HG03575 (cell line): Measurements from ENCODE around the gene WDR18.

Experiments
- ATAC-seq: cut with Tn5 transposase; IDR thresholded peaks from one replicate; pipeline ENCODE4 v1.9.1; 2021; ENCODE audit not compliant: unreplicated experiment, insufficient number of reproducible peaks, low FRiP score; ENCODE audit errors: extremely low read depth

WDR18 gene

GRCh38 chr19:986083-986482 is 1.9 kb downstream of the WDR18 start:
- no peak for ATAC-seq

DNA sequence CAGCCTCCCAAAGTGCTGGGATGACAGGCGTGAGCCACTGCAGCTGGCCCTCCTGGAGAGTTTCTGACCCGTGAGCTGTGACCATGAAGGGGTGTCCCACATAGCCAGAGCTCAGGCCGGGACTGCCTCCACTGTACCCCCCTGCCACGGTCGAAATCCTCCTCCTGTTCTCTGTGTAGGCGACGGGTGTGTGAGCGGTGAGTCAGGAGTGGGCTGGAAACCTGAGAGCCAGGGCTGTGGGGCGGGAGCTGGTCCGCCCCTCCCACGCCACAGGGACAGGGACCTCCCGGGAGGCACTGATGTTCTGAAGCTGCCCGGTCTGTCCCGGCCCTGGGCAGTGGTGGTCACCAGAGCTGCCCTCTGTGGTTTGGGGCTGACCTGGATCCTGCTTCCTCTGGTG is 3.9 kb downstream of the WDR18 start:
- no peak for ATAC-seq

GRCh38 chr19:988510-988909 is 4.4 kb downstream of the WDR18 start:
- no peak for ATAC-seq

DNA sequence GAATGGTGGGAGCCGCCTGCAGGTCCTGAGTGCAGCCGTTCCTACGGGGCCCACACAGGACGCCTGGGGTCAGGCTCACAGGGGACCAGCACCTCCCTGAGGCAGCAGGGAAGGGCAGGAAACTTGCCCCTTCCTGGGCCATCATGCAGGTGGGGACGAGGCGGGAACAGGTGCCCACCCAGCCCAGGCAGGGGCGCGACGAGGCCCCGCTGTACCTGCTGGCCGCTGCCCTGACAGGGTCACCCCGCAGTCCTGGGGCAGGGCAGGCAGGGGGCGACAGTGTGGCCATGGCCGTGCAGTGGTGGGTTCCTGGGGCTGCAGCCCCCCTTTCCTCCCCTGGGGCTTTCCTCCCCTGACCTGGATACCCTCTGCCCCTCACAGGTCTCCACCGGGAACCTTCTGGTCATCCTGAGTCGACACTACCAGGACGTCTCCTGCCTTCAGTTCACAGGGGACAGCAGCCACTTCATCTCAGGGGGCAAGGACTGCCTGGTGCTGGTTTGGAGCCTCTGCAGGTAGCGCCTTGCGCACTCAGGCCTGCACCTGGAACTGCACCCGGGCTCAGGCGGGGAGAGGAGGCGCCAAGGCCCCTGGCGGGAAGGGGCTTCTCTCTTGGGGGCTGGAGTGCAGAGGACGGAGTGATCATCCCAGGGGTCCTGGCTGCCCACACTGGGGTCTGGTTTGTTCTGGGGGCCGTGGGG is 5.4 kb downstream of the WDR18 start:
- no peak for ATAC-seq

DNA sequence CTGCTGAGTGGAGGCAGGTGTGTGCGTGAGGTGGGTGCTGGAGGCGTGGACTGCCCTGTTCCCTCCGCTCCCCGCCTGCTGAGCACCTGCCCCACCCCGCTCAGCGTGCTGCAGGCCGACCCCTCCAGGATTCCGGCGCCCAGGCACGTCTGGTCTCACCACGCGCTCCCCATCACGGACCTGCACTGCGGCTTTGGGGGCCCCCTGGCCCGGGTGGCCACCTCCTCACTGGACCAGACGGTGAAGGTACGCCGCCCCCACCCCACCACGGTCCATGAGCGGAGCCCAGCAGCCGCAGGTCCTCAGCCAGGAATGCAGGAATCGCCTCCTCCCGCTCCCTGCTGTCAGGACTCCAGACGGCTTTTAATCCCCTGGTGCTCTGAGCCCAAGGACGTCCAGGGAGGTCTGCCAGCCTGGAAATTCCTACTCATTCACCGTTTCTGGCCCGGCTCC is 6.0 kb downstream of the WDR18 start:
- no peak for ATAC-seq

DNA sequence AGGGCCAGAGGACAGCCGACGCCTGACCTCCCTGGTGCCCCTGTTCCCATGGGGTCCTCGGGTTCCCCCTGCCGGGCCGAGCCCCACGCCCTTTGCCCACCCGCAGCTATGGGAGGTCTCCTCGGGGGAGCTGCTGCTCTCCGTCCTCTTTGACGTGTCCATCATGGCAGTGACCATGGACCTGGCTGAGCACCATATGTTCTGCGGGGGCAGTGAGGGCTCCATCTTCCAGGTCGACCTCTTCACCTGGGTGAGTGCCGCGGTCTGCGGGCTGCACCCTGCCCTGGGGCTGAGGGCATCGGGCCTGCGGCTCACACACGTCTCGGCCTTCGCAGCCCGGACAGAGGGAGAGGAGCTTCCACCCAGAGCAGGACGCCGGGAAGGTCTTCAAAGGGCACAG is 6.6 kb downstream of the WDR18 start:
- ATAC-seq = no peak

- ATAC-seq = no peak
These were observed 7.2 kb downstream of the WDR18 start for GRCh38 chr19:991174-991931.

DNA sequence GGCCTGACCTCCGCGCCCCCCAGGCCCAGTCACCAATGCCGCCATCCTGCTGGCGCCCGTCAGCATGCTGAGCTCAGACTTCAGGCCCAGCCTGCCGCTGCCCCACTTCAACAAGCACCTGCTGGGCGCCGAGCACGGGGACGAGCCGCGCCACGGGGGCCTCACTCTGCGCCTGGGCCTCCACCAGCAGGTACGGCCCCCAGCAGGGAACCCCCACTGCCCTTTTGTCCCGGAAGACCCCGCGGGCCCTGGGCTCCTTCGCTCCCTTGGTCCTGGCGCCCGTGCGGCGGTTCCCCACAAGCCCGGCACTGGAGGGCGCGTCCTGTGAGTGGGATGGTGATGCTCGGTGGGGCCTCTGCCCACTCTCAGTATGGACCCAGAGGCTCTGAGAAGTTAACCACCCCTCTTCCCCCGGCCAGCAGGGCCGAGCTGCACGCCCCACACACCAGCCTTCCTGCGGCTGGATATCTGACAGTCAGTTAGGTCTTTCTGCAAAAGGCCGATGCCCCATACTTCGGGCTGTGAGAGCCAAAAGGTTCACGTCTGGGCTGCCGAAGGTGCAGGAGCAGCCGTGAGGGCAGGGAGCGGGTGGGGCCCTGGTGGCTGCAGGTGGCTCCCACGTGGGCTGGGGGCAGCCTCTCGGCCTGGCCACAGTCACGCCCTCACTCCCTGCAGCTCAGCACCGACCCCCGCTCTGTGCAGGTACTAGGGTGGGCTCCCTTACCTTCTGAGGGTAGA is 8.0 kb downstream of the WDR18 start:
- no peak for ATAC-seq

- ATAC-seq = no peak
These were observed 8.5 kb downstream of the WDR18 start for GRCh38 chr19:992670-993055.

- ATAC-seq = no peak
These were observed 9.3 kb downstream of the WDR18 start for GRCh38 chr19:993361-993830.

GRCh38 chr19:993831-994393 is 9.8 kb downstream of the WDR18 start:
- no peak for ATAC-seq

DNA sequence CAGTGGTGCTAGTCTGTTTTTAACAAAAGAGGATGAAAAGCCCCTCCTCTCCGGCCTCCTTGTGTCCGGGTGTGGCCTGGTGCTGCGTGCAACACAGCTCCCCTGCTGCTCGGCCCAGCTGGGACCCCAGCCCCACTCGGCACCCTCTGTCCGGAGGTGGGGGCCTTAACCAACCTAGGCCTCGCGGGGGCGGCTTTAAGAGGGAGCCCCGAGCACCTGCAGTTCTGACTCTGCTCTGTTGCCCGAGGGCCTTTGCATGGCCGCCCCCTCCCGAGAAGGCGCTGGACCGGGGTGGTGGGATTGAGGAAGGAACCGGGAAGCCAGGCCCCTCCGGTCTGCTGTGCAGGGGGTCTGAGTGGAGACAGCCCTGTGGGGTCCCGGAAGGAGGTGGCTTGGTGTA is 10.4 kb downstream of the WDR18 start:
- ATAC-seq = no peak

DNA sequence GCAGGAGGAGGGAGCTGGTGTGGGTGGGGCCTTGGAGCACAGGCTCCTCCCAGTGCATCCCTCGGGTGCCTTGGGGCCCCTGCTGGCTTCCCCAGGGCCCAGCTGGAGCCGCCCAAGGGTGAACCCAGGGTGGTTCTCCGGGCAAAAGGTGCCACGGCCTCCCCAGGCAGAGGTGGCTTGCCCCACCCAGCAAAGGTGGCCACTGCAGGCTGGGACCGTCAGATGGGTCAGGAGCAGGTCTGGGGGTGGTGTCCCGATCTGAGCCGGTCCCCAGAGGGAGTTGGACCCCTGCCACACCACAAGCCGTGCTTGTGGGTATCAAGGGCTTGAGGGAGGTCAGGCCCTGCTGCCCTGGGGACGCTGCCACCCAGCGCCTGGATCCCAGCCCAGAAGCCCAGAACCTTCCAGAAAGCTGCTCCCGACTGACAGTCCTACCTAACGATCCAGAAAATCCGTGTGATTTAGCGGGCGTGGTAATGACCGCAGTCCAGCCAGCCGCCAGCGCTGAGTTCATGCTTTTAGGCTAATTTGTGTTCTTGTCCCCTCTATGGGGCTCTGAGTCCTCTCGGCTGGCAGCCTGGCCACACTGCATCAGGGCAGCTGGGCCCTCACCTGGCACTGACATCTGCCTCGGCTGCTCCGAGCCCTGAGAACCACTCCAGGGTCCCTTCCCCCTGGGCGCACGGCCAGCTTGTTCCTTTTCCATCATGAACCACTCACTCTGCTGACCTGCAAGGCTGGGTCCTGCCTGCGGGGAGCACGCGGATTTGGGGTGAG is 11.1 kb downstream of the WDR18 start:
- ATAC-seq = no peak

DNA sequence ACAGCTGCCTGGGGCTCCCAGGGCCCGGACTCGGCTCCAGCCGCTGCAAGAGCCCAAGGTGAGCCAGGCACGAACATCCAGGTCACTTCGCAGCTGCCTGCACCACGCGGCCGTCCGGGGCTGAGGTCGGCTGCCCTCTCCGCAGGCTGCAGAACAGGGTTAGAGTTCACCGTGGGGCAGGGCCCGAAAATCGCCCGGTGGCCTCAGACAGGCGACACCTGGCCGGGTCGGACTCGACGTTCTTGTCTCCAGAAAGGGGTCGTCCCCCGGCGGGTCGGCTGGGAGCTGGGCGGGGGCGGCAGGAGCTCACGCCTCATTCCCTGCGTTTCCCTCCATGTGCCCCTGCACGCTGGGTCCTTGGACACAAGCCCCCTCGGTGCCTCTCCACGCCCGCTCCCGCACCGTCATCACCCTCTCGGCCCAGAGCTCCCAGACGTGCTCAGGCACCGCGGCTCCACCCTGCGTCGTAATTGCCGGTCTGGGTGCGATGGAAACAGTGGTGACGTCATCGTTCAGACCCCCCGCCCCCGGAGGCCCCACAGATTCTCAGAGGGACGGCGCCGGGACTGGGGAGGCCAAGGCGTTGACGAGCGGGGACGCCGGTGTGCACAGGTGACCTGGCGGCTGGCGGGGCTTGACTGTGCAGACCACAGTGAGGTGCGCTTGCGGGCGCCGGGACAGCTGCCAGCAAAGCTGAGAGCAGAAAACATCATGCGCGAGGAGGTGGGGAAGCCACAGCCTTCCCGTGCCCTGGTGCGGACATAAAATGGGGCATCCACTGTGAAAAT is 12.1 kb downstream of the WDR18 start:
- no peak for ATAC-seq

DNA sequence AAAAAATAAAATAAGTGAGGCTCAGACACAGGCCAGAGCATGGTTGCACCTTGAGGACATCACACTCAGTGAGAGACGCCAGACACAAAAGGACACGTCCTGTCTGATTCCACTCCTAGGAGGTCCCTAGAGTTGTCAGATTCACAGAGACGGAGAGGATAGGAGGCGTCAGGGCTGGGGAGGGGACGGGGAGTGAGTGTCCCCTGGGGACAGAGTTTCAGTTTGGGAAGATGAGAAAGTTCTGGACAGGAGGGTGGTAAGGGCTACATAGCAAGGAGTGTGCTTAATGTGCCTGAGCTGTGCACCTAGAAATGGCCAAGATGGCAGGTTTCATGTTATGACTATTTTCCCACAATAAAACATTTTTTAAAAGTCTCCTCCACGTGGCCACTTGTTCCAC is 13.9 kb downstream of the WDR18 start:
- ATAC-seq = no peak

DNA sequence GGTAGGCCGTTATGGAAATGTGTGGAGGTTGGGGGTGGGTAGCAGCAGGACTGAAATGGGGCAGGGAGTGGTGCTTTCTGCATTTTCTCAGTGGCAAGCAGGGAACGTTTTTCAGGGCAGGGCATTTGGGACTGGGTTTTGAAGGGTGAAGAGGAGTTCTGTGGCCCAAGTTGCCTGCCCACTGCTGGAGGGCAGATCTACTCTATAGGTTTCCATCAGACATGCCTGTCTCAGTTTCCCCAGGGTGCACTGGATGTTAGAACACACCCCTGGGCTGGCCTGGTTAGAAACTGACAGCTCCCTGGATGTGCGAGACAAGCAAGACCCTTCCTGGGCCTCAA is 15.2 kb downstream of the WDR18 start:
- no peak for ATAC-seq

GRCh38 chr19:1000095-1000494 is 15.9 kb downstream of the WDR18 start, which contains the start of gene GRIN3B:
TSS of gene GRIN3B (plus strand) at chr19:1000419. CDS start at chr19:1000438, 19 bp downstream.
- no peak for ATAC-seq
